Smooth muscle cell (in vitro differentiated cells): ENCODE data around the gene CYP46A1. TPM values are rescaled to one million over a fixed set of nuclear protein-coding genes. Genes with fewer than 3 reads are reported as not detected.

Experiments used
- DNase-seq: peaks from one replicate; lab custom pipeline; 2025; ENCODE audit not compliant: unreplicated experiment; lab: John Stamatoyannopoulos, UW
- H2AFZ ChIP-seq: fragments of 200-600 bp; sonication (generic); 2 replicates; pipeline ENCODE4 v1.6.0; 2016; ENCODE audit warnings: antibody characterized with exemption, low read depth, mild to moderate bottlenecking
- H3F3A ChIP-seq: fragments of 200-600 bp; sonication (generic); 2 replicates; pipeline ENCODE4 v1.6.0; 2017; ENCODE audit warnings: antibody characterized with exemption, low read depth
- H3K27ac ChIP-seq: fragments of 200-600 bp; sonication (generic); 2 replicates; pipeline ENCODE4 v1.5.1; 2016; ENCODE audit warnings: low read depth, mild to moderate bottlenecking
- H3K27me3 ChIP-seq: fragments of 200-600 bp; sonication (generic); 2 replicates; pipeline ENCODE4 v1.6.1; 2016; ENCODE audit warnings: low read depth, mild to moderate bottlenecking
- H3K36me3 ChIP-seq: fragments of 200-600 bp; sonication (generic); 2 replicates; pipeline ENCODE4 v1.5.1; 2016; ENCODE audit warnings: low read depth
- H3K4me1 ChIP-seq: fragments of 200-600 bp; sonication (generic); 2 replicates; pipeline ENCODE4 v1.5.1; 2016; ENCODE audit warnings: low read depth
- H3K4me2 ChIP-seq: fragments of 200-600 bp; sonication (generic); 2 replicates; pipeline ENCODE4 v1.6.0; 2016; ENCODE audit warnings: mild to moderate bottlenecking
- H3K4me3 ChIP-seq: fragments of 200-600 bp; sonication (generic); 2 replicates; pipeline ENCODE4 v1.5.1; 2016; ENCODE audit warnings: mild to moderate bottlenecking
- H3K79me2 ChIP-seq: fragments of 200-600 bp; sonication (generic); 2 replicates; pipeline ENCODE4 v1.6.0; 2016; ENCODE audit warnings: low read depth, mild to moderate bottlenecking
- H3K9ac ChIP-seq: fragments of 200-600 bp; sonication (generic); 2 replicates; pipeline ENCODE4 v1.6.0; 2016; ENCODE audit warnings: low read depth
- H3K9me3 ChIP-seq: fragments of 200-600 bp; sonication (generic); replicated peaks from 2 replicates; pipeline ENCODE4 v1.5.1; 2016; ENCODE audit warnings: low read depth
- H4K20me1 ChIP-seq: fragments of 200-600 bp; sonication (generic); 2 replicates; pipeline ENCODE4 v1.6.0; 2016; ENCODE audit warnings: low read depth
- WGBS: methylation state at CpG from one replicate; pipeline ENCODE4 v1.1.7; 2016; ENCODE audit warnings: low lambda C conversion rate; 5-methylcytosine and 5-hydroxymethylcytosine counted together
- polyA plus RNA-seq: library from polyadenylated mRNA; unstranded; fragments of >200 nt; fragmentation: Nextera tagmentation; extraction: Ambion mirVana; gene quantifications from 2 replicates; pipeline ENCODE4 v1.2.1, GENCODE V29; 2016
- total RNA-seq: library from RNA; depleted of rRNA; stranded (reverse); fragments of >200 nt; gene quantifications from 2 replicates; pipeline ENCODE4 v1.2.3, GENCODE V29; 2014
- TF ChIP-seq, protein P1 (sequence below): fragments of 200-600 bp; sonication (generic); IDR thresholded peaks from 2 replicates; pipeline ENCODE4 v1.5.1; 2017; ENCODE audit warnings: borderline replicate concordance, mild to moderate bottlenecking, antibody characterized with exemption; ENCODE audit not compliant: insufficient read depth, poor library complexity, severe bottlenecking

Gene CYP46A1
- total RNA-seq (0.45 and 0.63 TPM in 2 replicates), polyA plus RNA-seq (0.20 and 1.0 TPM in 2 replicates)

DNA sequence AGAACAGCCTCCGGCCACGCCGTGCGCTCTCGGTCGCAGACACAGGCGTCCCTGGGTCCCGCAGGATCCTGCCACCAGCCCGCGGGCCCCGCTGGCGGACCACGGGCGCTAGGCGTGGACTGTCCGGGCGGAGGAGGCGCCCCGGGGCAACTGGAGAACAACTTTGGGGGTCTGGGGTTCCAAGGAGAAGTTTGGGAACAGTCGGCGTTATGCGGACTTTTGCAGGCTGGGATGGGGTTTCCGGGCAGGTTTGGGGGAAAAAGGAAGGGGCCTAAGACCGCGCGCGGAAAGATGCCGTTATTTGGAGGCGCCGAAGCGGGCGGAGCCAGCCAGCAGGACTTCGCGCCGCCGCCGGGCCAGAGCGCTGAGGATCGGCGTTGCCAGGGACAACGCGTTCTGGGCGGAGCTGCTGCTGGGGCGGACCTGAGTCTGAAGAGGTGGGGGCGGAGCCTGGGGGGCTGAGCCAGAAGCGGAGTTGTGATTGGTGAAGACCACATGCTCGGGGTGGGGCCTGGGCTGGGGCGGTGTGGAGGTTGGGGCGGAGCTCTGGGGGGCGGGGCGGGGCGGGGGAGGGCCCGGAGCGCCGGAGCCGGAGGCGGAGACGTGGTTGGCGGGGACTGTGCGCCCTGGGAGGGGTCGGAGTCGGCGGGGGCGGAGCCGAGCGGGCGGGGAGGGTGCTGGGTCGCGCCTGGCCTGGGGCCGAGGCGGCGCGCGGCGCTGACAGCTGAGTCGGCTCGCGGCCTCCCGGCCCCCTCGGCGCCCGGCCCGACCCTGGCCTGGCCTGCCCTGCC is at the start of gene CYP46A1:
TSS of gene CYP46A1 (plus strand) at position 680 of the 791 bp plus-strand sequence. CDS start 120 bp downstream, outside the sequence.
- no peaks in the 10 kb centered on the region for H3K79me2 ChIP-seq
- DNase-seq = peak; percentile 98
- H3K9me3 ChIP-seq = no peaks in the 10 kb centered on the region
- H2AFZ ChIP-seq = peak within 1 kb of the TSS; percentile 88
- peak within 1 kb of the TSS; percentile 66 for H3K27ac ChIP-seq
- H3K4me1 ChIP-seq = peaks cover 3% of the 10 kb centered on the region
- H3F3A ChIP-seq = no peaks in the 10 kb centered on the region
- H3K4me3 ChIP-seq = peak within 1 kb of the TSS; percentile 80
- TF ChIP-seq, protein P1, sequence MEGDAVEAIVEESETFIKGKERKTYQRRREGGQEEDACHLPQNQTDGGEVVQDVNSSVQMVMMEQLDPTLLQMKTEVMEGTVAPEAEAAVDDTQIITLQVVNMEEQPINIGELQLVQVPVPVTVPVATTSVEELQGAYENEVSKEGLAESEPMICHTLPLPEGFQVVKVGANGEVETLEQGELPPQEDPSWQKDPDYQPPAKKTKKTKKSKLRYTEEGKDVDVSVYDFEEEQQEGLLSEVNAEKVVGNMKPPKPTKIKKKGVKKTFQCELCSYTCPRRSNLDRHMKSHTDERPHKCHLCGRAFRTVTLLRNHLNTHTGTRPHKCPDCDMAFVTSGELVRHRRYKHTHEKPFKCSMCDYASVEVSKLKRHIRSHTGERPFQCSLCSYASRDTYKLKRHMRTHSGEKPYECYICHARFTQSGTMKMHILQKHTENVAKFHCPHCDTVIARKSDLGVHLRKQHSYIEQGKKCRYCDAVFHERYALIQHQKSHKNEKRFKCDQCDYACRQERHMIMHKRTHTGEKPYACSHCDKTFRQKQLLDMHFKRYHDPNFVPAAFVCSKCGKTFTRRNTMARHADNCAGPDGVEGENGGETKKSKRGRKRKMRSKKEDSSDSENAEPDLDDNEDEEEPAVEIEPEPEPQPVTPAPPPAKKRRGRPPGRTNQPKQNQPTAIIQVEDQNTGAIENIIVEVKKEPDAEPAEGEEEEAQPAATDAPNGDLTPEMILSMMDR = no peak
- H3K4me2 ChIP-seq = peak within 1 kb of the TSS; percentile 100
- H3K27me3 ChIP-seq = peaks cover 12% of the 10 kb centered on the region
- WGBS = under 1% methylated on average over 37 of the region's 83 CpGs
- H3K36me3 ChIP-seq = no peaks in the 10 kb centered on the region
- H3K9ac ChIP-seq = peak within 1 kb of the TSS; percentile 87
- H4K20me1 ChIP-seq = no peaks in the 10 kb centered on the region

DNA sequence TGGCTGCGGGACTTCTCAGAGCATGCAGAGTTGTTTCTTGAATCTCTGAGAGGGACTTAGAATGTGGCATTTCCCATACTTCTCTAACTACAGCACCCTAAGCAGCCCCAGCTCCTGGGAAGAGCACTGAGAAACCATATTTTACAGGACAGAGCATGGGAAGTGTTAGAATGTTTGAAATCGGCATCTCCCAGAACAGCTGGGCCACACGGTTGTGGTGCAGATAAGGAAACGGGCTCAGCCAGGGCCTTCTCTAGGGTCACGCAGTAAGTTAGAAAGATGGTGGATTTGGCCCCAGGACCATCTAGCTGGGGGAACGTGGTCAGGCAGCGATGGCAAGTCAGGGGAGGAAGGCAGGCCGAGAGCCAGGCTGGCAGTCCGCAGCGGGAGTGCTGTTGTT is 49.7 kb upstream of the CYP46A1 start:
- Histone ChIP-seq H3K79me2 (no peaks in the 10 kb centered on the region), H2AFZ (no peak overlapping the region), H3F3A (no peaks in the 10 kb centered on the region), H3K27ac (no peak overlapping the region), H3K4me1 (no peaks in the 10 kb centered on the region), H3K27me3 (no peaks in the 10 kb centered on the region), H3K36me3 (no peaks in the 10 kb centered on the region), H3K4me2 (no peak overlapping the region), H4K20me1 (no peaks in the 10 kb centered on the region), H3K9me3 (no peaks in the 10 kb centered on the region), H3K4me3 (no peak overlapping the region), H3K9ac (no peak overlapping the region)
- DNase-seq = no peak
- WGBS = 76% methylated on average over 10 of the region's 10 CpGs
- TF ChIP-seq, protein P1 = no peak

DNA sequence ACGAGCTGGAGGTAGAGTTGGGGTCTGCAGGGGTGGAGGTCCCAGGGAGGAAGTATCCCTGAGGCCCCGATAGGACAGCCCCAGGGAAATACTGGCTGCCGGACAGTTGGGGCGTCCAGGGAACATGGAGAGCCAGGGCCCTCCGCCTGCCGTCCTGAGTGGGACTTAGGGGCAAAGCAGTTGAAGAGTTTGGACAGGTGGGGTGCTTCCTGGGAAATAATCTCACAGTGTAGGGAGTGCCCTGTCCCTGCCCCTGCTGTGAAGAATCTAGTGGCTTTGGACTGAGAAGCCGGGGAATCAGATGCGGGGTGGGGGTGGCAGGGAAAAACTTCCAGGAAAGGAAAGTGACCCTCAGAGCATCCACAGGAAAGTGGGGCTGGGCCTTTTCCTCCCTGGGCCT is 49.0 kb upstream of the CYP46A1 start:
- H3K36me3 ChIP-seq = no peaks in the 10 kb centered on the region
- TF ChIP-seq, protein P1 = no peak
- no peak overlapping the region for H3K9ac ChIP-seq
- H3K4me2 ChIP-seq = no peak overlapping the region
- H3K79me2 ChIP-seq = no peaks in the 10 kb centered on the region
- 95% methylated on average over 8 of the region's 8 CpGs for WGBS
- no peak for DNase-seq
- H3F3A ChIP-seq = no peaks in the 10 kb centered on the region
- H3K27ac ChIP-seq = no peak overlapping the region
- no peak overlapping the region for H3K4me3 ChIP-seq
- no peaks in the 10 kb centered on the region for H3K27me3 ChIP-seq
- no peaks in the 10 kb centered on the region for H4K20me1 ChIP-seq
- no peak overlapping the region for H2AFZ ChIP-seq
- no peaks in the 10 kb centered on the region for H3K4me1 ChIP-seq
- H3K9me3 ChIP-seq = no peaks in the 10 kb centered on the region
